Neural cell (in vitro differentiated cells): Measurements from ENCODE around the gene XAGE2. TPM values are rescaled to one million over a fixed set of nuclear protein-coding genes. Genes with fewer than 3 reads are reported as not detected.

Source experiments
- H2AFZ ChIP-seq: fragments of 200-600, 300-800 bp; sonication (generic), shearing (Covaris generic); 2 replicates; pipeline ENCODE4 v1.6.0; 2014; ENCODE audit warnings: low read depth, mild to moderate bottlenecking, antibody characterized with exemption, low read length, moderate library complexity
- H3F3A ChIP-seq: fragments of 200-600 bp; shearing (Covaris generic); 2 replicates; pipeline ENCODE4 v1.6.1; 2016; ENCODE audit warnings: mild to moderate bottlenecking, moderate library complexity, mixed read lengths, antibody characterized with exemption, low read length; ENCODE audit not compliant: insufficient read depth, poor library complexity, severe bottlenecking
- H3K27ac ChIP-seq: fragments of 200-600, 300-800 bp; sonication (generic), shearing (Covaris generic); 2 replicates; pipeline ENCODE4 v1.5.1; 2014; ENCODE audit warnings: mild to moderate bottlenecking, low read length, moderate library complexity
- H3K27me3 ChIP-seq: fragments of 300-800, 200-600 bp; sonication (generic), shearing (Covaris generic); 2 replicates; pipeline ENCODE4 v1.6.0; 2014; ENCODE audit warnings: mild to moderate bottlenecking, low read depth, low read length, moderate library complexity; ENCODE audit not compliant: insufficient read depth
- H3K36me3 ChIP-seq: fragments of 300-800, 200-600 bp; sonication (generic), shearing (Covaris generic); 2 replicates; pipeline ENCODE4 v1.5.1; 2014; ENCODE audit warnings: mild to moderate bottlenecking, antibody characterized with exemption, low read length, moderate library complexity; ENCODE audit not compliant: insufficient read depth
- H3K4me2 ChIP-seq: fragments of 300-800, 200-600 bp; sonication (generic), shearing (Covaris generic); 2 replicates; pipeline ENCODE4 v1.6.0; 2014; ENCODE audit warnings: mild to moderate bottlenecking, low read length
- H3K4me3 ChIP-seq: fragments of 300-800, 200-600 bp; sonication (generic), shearing (Covaris generic); 2 replicates; pipeline ENCODE4 v1.5.1; 2014; ENCODE audit warnings: mild to moderate bottlenecking, low read length, moderate library complexity
- H3K79me2 ChIP-seq: fragments of 200-600 bp; shearing (Covaris generic); replicated peaks from 2 replicates; pipeline ENCODE4 v1.6.0; 2014; ENCODE audit warnings: mild to moderate bottlenecking, low read length, moderate library complexity; ENCODE audit not compliant: insufficient read depth
- H3K9ac ChIP-seq: fragments of 300-800, 200-600 bp; sonication (generic), shearing (Covaris generic); 2 replicates; pipeline ENCODE4 v1.6.1; 2016; ENCODE audit warnings: mild to moderate bottlenecking, low read length, mixed read lengths
- H3K9me2 ChIP-seq: fragments of 200-600 bp; shearing (Covaris generic); 2 replicates; pipeline ENCODE4 v1.6.1; 2016; ENCODE audit warnings: mild to moderate bottlenecking, low read length, mixed read lengths; ENCODE audit not compliant: insufficient read depth
- H3K9me3 ChIP-seq: fragments of 200-600, 300-800 bp; sonication (generic), shearing (Covaris generic); 2 replicates; pipeline ENCODE4 v1.6.1; 2016; ENCODE audit warnings: mild to moderate bottlenecking, mixed run types, low read length, moderate library complexity, mixed read lengths
- H4K20me1 ChIP-seq: fragments of 200-600 bp; shearing (Covaris generic); 2 replicates; pipeline ENCODE4 v1.6.1; 2016; ENCODE audit warnings: mild to moderate bottlenecking, mixed run types; ENCODE audit not compliant: insufficient read depth
- CTCF ChIP-seq: fragments of 450-650 bp; IDR thresholded peaks from 2 replicates; pipeline ENCODE4 v1.5.1; 2014; ENCODE audit warnings: antibody characterized with exemption, mild to moderate bottlenecking, moderate library complexity; ENCODE audit not compliant: poor library complexity, severe bottlenecking
- EP300 ChIP-seq: fragments of 450-650 bp; conservative IDR thresholded peaks from 2 replicates; pipeline ENCODE4 v1.6.1; 2014; ENCODE audit warnings: antibody characterized with exemption, mild to moderate bottlenecking, moderate library complexity; ENCODE audit not compliant: poor library complexity, severe bottlenecking
- EZH2 ChIP-seq: fragments of 200-600, 300-800 bp; shearing (Covaris generic), sonication (generic); IDR thresholded peaks from 2 replicates; pipeline ENCODE4 v1.6.1; 2014; ENCODE audit warnings: antibody characterized with exemption, low read length, borderline replicate concordance, mild to moderate bottlenecking; ENCODE audit not compliant: insufficient read depth, poor library complexity, severe bottlenecking
- MXI1 ChIP-seq: fragments of 450-650 bp; conservative IDR thresholded peaks from 2 replicates; pipeline ENCODE4 v1.6.1; 2014; ENCODE audit warnings: antibody characterized with exemption, mild to moderate bottlenecking; ENCODE audit not compliant: poor library complexity, severe bottlenecking
- POLR2AphosphoS5 ChIP-seq: IDR thresholded peaks from 2 replicates; pipeline ENCODE4 v1.6.1; 2012
- RAD21 ChIP-seq: fragments of 450-650 bp; conservative IDR thresholded peaks from 2 replicates; pipeline ENCODE4 v1.6.1; 2014; ENCODE audit warnings: antibody characterized with exemption, mild to moderate bottlenecking, moderate library complexity
- REST ChIP-seq: IDR thresholded peaks from 2 replicates; pipeline ENCODE4 v1.6.1; 2012; ENCODE audit warnings: borderline replicate concordance
- SMC3 ChIP-seq: fragments of 450-650 bp; conservative IDR thresholded peaks from 2 replicates; pipeline ENCODE4 v1.6.1; 2014; ENCODE audit warnings: antibody characterized with exemption, mild to moderate bottlenecking, moderate library complexity; ENCODE audit not compliant: poor library complexity
- TAF1 ChIP-seq: IDR thresholded peaks from 2 replicates; pipeline ENCODE4 v1.6.1; 2012; ENCODE audit warnings: low read depth
- polyA plus RNA-seq: library from polyadenylated mRNA; depleted of rRNA; stranded (reverse); fragments of >200 nt; gene quantifications from 2 replicates; pipeline ENCODE4 v1.2.3, GENCODE V29; 2014

Gene XAGE2
- polyA plus RNA-seq, 1 donor from 2014 or later, result not detected

- Histone ChIP-seq H2AFZ (no peak overlapping the region), H4K20me1 (no peaks in the 10 kb centered on the region), H3K4me2 (no peak overlapping the region), H3K9ac (no peak overlapping the region), H3K27ac (no peak overlapping the region), H3K79me2 (no peaks in the 10 kb centered on the region), H3K4me3 (no peak overlapping the region), H3K9me3 (no peaks in the 10 kb centered on the region), H3K9me2 (no peaks in the 10 kb centered on the region), H3K36me3 (no peaks in the 10 kb centered on the region), H3K27me3 (no peaks in the 10 kb centered on the region), H3F3A (no peaks in the 10 kb centered on the region)
- no peak for TF ChIP-seq TAF1
- no peak for TF ChIP-seq CTCF
- TF ChIP-seq SMC3, result no peak
- TF ChIP-seq RAD21, result no peak
- TF ChIP-seq EP300, result no peak
- TF ChIP-seq MXI1, result no peak
- no peak for TF ChIP-seq REST
- TF ChIP-seq POLR2AphosphoS5, result no peak
- TF ChIP-seq EZH2, result no peak
Observed at GRCh38 chrX:52410439-52411394, 41.9 kb downstream of the XAGE2 start.

GRCh38 chrX:52415304-52415703 is 46.5 kb downstream of the XAGE2 start:
- no peaks in the 10 kb centered on the region for H3K79me2 ChIP-seq
- TF ChIP-seq RAD21 (no peak), REST (no peak), EP300 (no peak), SMC3 (no peak), EZH2 (no peak), MXI1 (no peak), TAF1 (no peak)
- no peak overlapping the region for H2AFZ ChIP-seq
- H3F3A ChIP-seq, result no peaks in the 10 kb centered on the region
- H3K9me3 ChIP-seq, result no peaks in the 10 kb centered on the region
- H3K9me2 ChIP-seq, result no peaks in the 10 kb centered on the region
- H3K4me2 ChIP-seq, result no peak overlapping the region
- no peak overlapping the region for H3K27ac ChIP-seq
- no peak overlapping the region for H3K4me3 ChIP-seq
- no peaks in the 10 kb centered on the region for H3K27me3 ChIP-seq
- no peak overlapping the region for H3K9ac ChIP-seq
- H4K20me1 ChIP-seq, result no peaks in the 10 kb centered on the region
- no peaks in the 10 kb centered on the region for H3K36me3 ChIP-seq
